TTC549 (cell line): Measurements from ENCODE around the gene ME1.
"Not testable (repeated sequence)": the region's sequence is repeated elsewhere in the genome, so short reads cannot be mapped to it uniquely, and the experiment has no call there.

Source experiments
- FAIRE-seq: peaks from 2 replicates; lab custom pipeline; 2012; peaks lifted over from hg19 to GRCh38; lab: Jason Lieb, UNC

The ME1 gene

DNA sequence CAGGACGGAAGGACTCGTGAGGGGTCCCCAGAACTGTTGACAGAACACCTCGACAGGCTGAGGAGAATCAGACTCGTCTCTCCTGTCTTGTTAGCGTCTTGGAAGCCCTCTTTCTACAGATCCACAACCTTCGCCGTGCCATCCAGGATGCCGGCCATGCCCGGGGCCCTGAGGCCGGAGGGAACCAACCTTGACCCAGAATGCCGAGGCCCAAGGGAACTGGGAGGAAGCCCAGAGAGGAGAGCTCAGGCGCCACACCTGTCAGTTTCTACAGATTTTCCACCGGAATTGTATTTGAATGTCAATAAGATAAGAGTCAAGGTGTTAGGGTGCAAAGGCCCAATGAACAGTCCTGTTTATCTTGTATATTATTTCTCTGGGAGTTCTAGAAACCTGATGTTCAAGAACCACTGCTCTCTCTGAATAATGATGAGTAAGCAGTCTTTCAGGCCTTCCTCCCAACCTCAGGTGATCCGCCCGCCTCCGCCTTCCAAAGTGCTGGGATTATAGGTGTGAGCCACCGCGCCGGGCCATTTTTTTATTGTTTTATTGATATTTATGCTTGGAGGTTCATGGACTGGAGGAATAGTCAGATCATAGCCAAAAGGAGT, 799 bp upstream of the ME1 start:
- no peak for FAIRE-seq

DNA sequence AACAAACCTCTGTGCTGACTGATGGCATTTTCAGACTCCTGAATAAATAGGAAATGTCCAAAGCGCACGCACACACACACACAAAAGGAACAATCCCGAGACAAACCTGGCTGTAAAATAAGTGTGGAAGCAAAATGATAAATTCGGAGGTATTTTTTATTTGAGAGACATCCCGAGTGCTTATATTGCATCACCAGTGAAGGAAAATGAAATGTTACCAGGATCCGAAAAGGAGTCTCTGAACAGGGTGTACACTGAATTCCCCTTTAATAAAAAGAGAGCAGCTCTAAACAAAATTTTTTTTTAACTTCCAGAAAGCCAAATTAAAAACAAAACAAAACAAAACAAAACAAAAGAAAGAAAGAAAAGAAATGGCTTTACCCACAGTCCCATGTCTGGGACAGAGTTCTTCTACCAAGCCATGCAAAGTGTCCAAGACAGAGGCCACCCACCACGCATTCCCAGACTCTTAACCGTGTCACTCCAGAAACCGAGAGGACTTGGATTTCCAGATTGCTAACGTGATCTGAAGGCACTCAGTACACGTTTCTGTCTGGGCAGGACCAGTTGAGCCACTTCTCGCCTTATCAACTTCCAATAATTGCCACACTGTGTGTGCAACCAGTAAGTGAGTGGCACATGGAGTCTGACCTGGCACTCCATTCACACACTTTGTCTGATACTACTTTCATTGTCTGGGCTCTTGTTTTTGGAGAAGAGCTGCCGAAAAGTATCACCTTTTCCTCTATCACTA, 817 bp downstream of the ME1 start:
- FAIRE-seq: no peak

DNA sequence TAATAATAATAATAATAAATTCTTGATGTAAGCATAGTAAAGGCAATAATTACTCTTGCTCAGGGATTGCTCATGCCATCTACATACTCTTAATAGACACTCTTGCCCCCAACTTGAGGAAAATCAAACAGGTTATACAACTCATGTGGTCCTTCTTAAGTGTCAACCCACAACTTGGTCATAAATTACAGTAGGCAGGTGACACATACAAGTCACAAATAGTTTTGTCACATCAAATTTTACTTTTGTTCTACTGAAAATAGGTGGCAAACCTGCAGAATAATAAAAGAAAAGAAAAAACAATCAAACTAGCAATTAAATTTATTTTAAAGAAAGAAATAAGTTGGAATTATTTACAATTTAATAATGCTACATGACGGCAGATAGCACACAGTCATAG, 1.6 kb downstream of the ME1 start:
- FAIRE-seq: no peak

GRCh38 chr6:83424392-83425018, 6.3 kb downstream of the ME1 start:
- FAIRE-seq: no peak

GRCh38 chr6:83417880-83418663, 12.8 kb downstream of the ME1 start:
- FAIRE-seq: peak; percentile 62

DNA sequence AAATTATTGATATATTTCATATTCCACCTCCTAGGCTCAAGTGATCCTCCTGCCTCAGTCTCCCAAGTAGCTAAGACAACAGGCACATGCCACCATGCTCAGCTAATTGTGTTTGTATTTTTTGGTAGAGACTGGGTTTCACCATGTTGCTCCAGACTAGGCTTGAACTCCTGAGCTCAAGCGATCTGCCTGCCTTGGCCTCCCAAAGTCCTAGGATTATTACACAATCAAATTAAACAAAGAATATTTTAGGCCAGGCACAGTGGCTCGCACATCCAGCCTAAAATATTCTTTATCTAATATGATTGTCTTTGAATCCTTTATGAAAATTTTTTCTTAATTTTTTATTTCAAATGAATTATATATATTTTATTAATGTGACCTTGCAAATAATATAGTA, 17.8 kb downstream of the ME1 start:
- no peak for FAIRE-seq

DNA sequence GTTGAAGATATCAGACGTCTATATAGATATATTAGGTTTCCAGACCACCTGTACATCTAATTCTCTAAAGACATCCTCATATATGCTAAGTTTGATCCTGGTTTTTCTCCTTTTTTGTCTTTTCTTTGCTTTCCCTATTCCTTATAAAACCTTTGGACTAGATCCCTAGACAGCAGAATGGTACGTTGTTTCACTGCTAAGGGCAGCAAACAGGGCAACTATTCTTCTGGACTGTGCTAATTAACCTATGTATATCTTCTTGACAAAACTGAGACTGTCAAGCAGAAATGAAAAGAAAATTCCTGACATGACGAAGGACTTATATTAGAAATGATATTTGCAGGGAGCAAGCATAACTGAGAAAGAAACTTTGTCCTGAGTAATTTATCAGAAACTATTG, 19.1 kb downstream of the ME1 start:
- no peak for FAIRE-seq

GRCh38 chr6:83403191-83403590, 27.7 kb downstream of the ME1 start:
- FAIRE-seq: no peak

DNA sequence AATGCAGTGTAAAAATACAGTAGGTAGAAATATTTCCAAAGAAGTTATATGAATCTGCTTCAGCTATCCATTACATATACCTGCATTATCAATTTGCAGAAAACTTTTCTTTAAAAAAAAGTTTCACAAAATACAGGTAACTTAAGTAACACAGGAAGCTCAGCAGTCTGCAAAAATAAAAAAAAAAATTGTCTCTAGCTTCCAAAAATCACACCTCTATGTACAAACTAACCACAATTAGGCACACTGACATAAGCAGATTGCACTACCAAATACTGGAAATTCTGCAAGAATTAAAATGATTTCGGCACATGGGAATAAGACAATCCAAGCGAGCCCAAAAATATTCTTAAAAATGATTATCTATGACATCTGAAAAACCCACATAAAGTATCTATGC, 41.2 kb downstream of the ME1 start:
- no peak for FAIRE-seq

DNA sequence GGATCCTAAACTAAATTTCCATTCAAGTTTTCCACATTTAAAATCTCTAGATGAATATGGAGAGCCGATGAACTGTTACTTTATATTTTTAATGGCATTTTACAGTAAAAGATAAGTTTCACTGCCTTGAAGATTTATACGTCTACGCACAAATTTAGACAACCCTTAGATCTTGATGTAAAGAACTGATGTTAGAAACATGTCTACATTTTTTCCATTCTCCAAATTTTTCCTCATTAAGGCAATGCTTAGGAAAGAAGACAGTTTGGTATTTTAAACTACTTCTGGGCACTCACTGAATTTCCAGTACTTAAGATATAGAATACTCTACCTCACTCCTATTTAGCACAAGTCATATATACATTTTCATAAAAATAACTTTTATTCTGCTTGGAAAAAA, 45.4 kb downstream of the ME1 start:
- no peak for FAIRE-seq

- no peak for FAIRE-seq
Measured at GRCh38 chr6:83384751-83385150, 46.1 kb downstream of the ME1 start.

DNA sequence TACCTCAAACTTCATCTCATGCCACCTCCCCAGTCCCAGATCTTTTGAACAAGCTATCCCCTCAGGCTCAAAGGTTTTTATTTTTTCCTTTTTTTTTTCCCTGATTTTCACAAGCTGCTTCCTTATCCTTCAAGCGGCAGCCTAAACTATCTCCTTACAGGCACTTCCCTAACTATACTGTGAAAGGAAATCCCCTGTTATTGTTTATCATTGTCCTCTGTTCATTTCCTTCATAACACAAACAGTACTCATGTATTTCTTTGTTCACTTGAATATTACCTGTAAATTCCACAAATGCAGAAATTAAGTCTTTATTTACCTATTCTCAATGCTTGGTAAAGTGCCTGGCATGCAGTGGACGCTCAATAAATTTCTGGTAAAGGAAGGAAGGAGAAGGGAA, 48.9 kb downstream of the ME1 start:
- FAIRE-seq: no peak

GRCh38 chr6:83378621-83379388, 52.0 kb downstream of the ME1 start:
- FAIRE-seq: no peak

GRCh38 chr6:83371423-83371822, 59.4 kb downstream of the ME1 start:
- no peak for FAIRE-seq

DNA sequence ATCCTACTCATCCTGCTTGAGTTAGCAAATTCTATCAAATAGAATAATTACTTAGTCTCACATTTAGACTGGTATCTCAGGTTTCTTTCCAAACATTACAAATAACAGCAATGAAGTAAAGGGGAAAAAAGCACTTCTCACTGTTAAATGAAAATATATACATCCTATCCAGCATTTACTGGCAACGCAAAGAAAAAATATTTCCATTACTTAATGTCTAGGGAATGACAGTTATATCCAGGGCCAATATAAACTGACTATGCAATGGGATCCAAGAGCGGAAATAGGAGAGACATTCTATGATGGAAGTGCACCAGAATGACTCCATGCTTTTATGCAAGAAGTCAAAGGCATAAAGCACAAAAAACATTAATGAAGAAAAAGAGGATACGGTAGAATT, 60.3 kb downstream of the ME1 start:
- no peak for FAIRE-seq

GRCh38 chr6:83369692-83370091, 61.2 kb downstream of the ME1 start:
- no peak for FAIRE-seq

DNA sequence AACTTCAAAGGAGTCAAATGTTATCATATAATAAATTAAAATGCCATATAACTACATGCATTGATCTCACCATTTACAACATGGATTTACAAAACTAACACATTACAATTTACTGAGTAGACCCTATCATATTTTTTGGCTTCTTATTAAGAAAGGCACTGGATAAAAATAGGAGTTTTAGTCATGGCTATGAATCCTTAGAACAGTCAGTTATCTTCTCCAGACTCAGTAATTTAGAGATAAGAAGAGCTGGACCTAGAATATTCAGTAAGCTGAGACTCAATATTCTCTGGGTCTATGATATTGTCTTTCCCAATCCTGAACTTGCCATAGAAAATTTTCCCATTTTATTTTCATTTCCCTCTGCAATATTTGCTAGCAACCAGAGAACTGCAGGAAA, 62.3 kb downstream of the ME1 start:
- FAIRE-seq: no peak

DNA sequence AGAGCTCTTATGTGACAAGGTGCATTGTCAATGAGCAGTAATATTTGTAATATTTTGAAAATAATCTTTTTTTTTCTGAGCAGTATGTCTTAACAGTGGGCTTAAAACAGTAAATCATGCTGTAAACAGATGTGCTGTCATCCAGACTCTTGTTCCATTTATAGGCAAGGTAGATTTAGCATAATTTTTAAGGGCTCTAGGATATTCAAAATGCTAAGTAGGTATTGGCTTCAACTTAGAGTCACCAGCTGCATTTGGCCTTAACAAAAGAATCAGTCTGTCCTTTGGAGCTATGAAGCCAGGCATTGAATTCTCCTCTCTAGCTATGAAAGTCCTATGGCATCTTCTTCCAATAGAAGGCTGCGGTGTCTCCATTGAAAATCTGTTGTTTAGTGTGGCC, 63.7 kb downstream of the ME1 start:
- no peak for FAIRE-seq

GRCh38 chr6:83365931-83366330, 64.9 kb downstream of the ME1 start:
- no peak for FAIRE-seq

- FAIRE-seq: not testable (repeated sequence)
Measured at GRCh38 chr6:83362349-83362748, 68.5 kb downstream of the ME1 start.

GRCh38 chr6:83359638-83360037, 71.2 kb downstream of the ME1 start:
- no peak for FAIRE-seq

DNA sequence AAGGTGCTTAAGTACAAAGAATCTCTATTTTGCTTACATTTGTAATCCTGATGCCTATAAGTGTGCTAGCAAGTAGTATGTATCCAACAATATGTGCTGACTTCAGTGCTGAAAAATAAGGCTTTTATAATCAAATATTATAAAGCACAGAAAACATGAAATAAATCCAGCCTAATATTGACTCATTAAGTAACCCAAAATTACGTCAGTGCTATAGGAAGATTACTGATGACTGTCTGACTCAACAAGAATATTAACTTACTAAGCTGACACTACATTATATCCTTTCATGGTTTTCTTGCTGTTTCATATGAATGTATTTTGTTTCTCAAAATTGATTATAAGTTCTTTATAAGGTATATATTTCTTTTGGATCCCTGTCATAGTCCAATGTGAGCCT, 76.1 kb downstream of the ME1 start:
- FAIRE-seq: no peak
